Thymus (tissue), 11 donors: ENCODE results near the gene NHS. TPM values are rescaled to one million over a fixed set of nuclear protein-coding genes. Genes with fewer than 3 reads are reported as not detected.
A peak's percentile ranks its signal among the peaks of the same experiment; 100 is the strongest.

Experiments used
- DNase-seq, 9 donors: peaks; one replicate each; pipeline ENCODE4 v3.0.0-alpha.2; 2013; ENCODE audit warnings: low spot score in 9 of 9, low read depth in 6 of 9, missing footprints in 1 of 9
- H3K27ac ChIP-seq, 2 donors: one replicate each; pipeline ENCODE4 v1.5.1; 2013; ENCODE audit warnings: control low read depth in 1 of 2, low read depth in 1 of 2, low read length in 1 of 2, mild to moderate bottlenecking in 1 of 2, moderate library complexity in 1 of 2
- H3K27me3 ChIP-seq, 2 donors: one replicate each; pipeline ENCODE4 v1.5.1; 2013; ENCODE audit warnings: low read length in 1 of 2; ENCODE audit not compliant: control insufficient read depth in 2 of 2, insufficient read depth in 1 of 2
- H3K36me3 ChIP-seq, 2 donors: one replicate each; pipeline ENCODE4 v1.5.1; 2013; ENCODE audit warnings: low read length in 1 of 2, mild to moderate bottlenecking in 1 of 2, moderate library complexity in 1 of 2; ENCODE audit not compliant: control insufficient read depth in 2 of 2, insufficient read depth in 2 of 2
- H3K4me1 ChIP-seq, 2 donors: one replicate each; pipeline ENCODE4 v1.5.1; 2013; ENCODE audit warnings: low read length in 2 of 2; ENCODE audit not compliant: control insufficient read depth in 2 of 2, insufficient read depth in 2 of 2
- H3K4me3 ChIP-seq, 2 donors: one replicate each; pipeline ENCODE4 v1.5.1; 2013; ENCODE audit warnings: low read length in 2 of 2, control low read depth in 1 of 2, mild to moderate bottlenecking in 1 of 2
- H3K9me3 ChIP-seq, 2 donors: one replicate each; pipeline ENCODE4 v1.5.1; 2013; ENCODE audit warnings: low read length in 1 of 2, mild to moderate bottlenecking in 1 of 2; ENCODE audit not compliant: control insufficient read depth in 2 of 2, insufficient read depth in 1 of 2
- WGBS: extraction: QIAGEN DNeasy Blood & Tissue Kit; methylation state at CpG from one replicate; pipeline ENCODE4 v1.1.7; 2013; 5-methylcytosine and 5-hydroxymethylcytosine counted together
- polyA plus RNA-seq: library from polyadenylated mRNA; stranded (reverse); fragments of 200-250 nt; gene quantifications from one replicate; pipeline ENCODE4 v1.2.3, GENCODE V29; 2013
- total RNA-seq: library from RNA; stranded (reverse); fragments of 120-200 nt; gene quantifications from one replicate; pipeline ENCODE4 v1.2.4, GENCODE V29; 2013
- donor health status: healthy.

The NHS gene
- total and polyA plus RNA-seq, 2 donors: 1.7 to 2.8 TPM

DNA sequence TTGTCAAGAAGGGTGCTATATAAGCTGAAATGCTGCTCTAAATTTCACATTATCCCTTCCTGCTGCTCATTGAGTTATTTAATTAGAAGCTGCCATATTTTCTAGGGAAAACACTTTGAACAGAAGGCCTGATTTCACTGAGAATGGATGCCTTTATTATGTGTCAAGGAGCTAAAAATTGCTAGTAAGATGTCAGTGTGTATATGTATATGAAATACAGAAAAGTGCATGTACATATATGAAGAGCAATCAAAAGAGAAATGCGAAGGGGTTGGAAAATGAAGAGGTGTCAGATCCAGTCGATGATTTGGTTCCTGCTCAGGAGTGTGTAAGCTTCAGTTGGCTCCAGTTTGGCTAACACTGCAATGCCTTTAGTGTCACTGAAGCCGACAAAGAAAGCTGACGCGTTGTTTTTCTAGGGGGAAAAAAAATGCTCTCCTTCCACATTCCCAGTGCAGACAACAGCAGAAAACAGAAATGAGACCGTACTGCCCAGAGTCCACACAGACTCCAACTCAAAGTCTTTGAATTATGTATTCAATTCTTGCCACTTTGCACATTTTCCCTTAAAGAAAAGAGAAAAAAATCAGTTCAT lies 154.2 kb downstream of the NHS start:
- H3K9me3 ChIP-seq: no peaks in the 10 kb centered on the region
- H3K4me1 ChIP-seq: peaks cover 0 to 10% of the 10 kb centered on the region in 2 donors
- H3K4me3 ChIP-seq: no peak overlapping the region
- DNase-seq: no peak
- 89% methylated on average over 6 of the region's 6 CpGs for WGBS
- no peaks in the 10 kb centered on the region for H3K36me3 ChIP-seq
- no peak overlapping the region for H3K27ac ChIP-seq
- H3K27me3 ChIP-seq: no peaks in the 10 kb centered on the region

DNA sequence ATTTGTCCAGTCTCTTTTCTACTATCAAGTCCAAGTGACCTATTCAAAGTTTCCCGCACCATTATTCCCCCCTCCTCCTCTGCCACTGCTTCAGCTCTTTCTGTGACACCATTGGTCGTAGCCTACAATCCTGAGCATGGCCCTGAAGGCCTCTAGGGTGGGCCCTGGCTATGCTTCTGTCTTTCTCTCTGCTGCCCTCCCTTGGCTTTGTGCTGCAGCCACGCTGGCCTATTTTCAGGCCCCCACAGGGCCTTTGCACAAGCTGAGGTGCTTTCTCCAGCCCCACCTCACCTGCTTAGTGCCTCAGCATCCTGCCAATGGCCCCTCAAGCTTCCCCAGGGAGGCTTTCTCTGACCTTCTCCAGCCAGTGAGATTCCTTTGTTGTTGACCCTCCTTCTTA lies 156.5 kb downstream of the NHS start:
- no peak for DNase-seq
- H3K9me3 ChIP-seq: no peaks in the 10 kb centered on the region
- peaks cover 0 to 10% of the 10 kb centered on the region in 2 donors for H3K4me1 ChIP-seq
- H3K36me3 ChIP-seq: no peaks in the 10 kb centered on the region
- H3K27ac ChIP-seq: no peak overlapping the region
- no peaks in the 10 kb centered on the region for H3K27me3 ChIP-seq
- no peak overlapping the region for H3K4me3 ChIP-seq
- 95% methylated on average over 3 of the region's 3 CpGs for WGBS

DNA sequence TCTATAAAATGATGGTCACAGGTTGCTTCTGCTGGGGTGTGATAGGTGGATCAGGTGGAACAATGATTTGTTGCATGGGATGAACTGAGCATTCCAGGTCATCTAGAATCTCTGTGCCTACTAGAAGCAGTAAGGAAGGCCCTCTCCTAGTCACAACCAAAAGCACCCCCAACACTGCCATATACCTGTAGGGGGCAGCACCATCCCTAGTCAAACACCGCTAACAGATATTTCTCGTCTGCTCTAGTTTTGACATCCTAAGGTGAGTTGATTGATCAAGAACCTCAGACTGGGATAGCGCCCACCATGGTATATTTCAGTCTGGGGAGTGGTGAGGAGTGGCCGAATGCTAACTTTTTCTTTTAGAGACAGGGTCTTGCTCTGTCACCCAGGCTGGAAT lies 160.2 kb downstream of the NHS start:
- 87% methylated on average over 4 of the region's 4 CpGs for WGBS
- Histone ChIP-seq H3K27ac (no peak overlapping the region), H3K4me3 (no peak overlapping the region), H3K4me1 (no peaks in the 10 kb centered on the region), H3K36me3 (no peaks in the 10 kb centered on the region), H3K9me3 (no peaks in the 10 kb centered on the region), H3K27me3 (no peaks in the 10 kb centered on the region)
- DNase-seq: peak in 2 of 9 donors; percentile 7 to 21

DNA sequence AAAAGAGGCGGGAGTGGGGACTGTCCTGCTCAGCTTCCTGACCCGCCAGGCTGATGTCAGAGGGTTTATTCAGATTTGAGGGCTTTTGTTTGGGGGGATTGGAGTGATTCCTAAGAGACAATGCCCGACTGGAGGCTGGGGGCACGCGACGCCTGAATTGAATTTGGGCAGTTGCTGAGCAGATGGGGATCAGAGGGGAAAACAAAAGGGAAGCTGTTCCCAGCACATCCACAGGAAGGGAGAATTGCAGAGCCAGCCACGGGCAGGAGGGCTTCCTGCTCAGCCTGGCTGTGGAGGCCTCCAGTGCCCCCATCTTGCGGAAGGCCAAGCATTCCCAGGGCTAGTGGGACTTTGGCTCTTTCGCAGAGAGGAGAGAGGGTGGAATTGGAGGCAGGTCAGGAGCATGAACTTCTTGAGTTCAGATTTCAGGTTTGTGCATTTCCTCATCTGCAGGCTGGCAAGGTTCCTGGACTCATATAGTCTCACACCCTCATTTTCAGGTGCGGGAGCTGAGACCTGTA lies 162.8 kb downstream of the NHS start:
- Histone ChIP-seq H3K9me3 (no peaks in the 10 kb centered on the region), H3K4me1 (no peaks in the 10 kb centered on the region), H3K36me3 (no peaks in the 10 kb centered on the region), H3K4me3 (no peak overlapping the region), H3K27ac (no peak overlapping the region), H3K27me3 (no peaks in the 10 kb centered on the region)
- WGBS: 95% methylated on average over 10 of the region's 10 CpGs
- DNase-seq: no peak

DNA sequence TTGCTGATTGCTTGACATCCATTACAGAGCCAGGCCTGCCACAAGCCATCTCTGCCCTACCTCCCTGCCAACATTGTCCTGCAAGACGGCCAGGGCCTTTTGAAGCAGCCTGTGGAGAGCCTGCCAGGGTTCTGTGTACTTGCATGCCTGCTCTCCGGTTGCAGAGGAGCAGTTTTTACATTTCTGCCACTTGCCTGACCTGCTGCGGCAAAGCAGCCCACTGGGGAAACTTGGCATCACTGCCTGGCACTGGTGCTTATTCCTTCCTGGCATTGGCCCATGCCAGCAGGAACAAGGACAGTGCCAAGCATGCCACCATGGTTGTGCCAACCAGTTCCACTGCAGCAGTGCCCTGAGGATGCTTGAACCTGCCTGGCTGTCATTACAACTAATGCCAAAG lies 167.1 kb downstream of the NHS start:
- DNase-seq: no peak
- no peak overlapping the region for H3K27ac ChIP-seq
- H3K9me3 ChIP-seq: no peaks in the 10 kb centered on the region
- no peak overlapping the region for H3K4me3 ChIP-seq
- no peaks in the 10 kb centered on the region for H3K36me3 ChIP-seq
- no peaks in the 10 kb centered on the region for H3K27me3 ChIP-seq
- no peaks in the 10 kb centered on the region for H3K4me1 ChIP-seq
- WGBS: 87% methylated on average over 3 of the region's 3 CpGs

DNA sequence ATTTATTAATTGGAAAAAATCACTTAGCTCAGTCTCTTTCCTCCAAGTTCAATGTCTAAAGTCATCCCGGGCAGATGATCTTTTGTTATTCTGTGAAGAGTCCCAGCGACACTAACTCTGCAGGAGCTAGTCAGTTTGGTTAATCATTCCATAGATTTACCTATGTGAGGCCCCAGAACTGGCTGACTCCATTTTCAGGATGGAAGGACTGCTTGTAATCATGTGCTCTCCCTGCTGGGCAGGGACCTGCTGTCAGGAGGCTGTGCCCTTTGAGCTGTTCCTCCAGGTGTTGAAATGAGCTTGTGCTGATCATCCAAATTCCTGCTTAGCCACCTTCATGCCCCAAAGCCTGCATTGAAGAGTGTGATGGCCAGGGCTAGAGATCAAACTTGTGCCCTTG lies 169.8 kb downstream of the NHS start:
- Histone ChIP-seq H3K36me3 (no peaks in the 10 kb centered on the region), H3K4me3 (no peak overlapping the region), H3K27me3 (no peaks in the 10 kb centered on the region), H3K4me1 (no peaks in the 10 kb centered on the region), H3K9me3 (no peaks in the 10 kb centered on the region), H3K27ac (no peak overlapping the region)
- DNase-seq: no peak
- 94% methylated on average over 2 of the region's 2 CpGs for WGBS

DNA sequence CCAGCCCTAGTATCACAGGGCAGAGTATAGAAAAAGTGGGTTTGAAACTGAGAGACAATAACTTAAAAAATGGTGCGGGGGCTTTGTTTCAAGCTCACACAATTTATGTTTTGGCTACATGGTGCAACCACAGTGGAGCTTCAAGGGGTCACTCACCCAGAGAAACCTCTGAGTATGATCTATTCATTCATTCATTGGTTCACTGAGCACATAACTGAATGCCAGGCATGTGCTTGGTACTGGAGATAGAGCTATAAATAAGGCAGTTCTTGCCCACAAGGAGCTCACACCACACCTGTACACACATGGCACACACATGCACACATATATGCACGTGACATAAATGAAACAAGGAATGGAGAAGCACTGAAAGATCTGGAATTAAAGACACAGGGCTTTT lies 171.4 kb downstream of the NHS start:
- DNase-seq: no peak
- WGBS: 89% methylated on average over 2 of the region's 2 CpGs
- no peaks in the 10 kb centered on the region for H3K27me3 ChIP-seq
- H3K36me3 ChIP-seq: no peaks in the 10 kb centered on the region
- H3K9me3 ChIP-seq: no peaks in the 10 kb centered on the region
- no peaks in the 10 kb centered on the region for H3K4me1 ChIP-seq
- no peak overlapping the region for H3K27ac ChIP-seq
- H3K4me3 ChIP-seq: no peak overlapping the region

DNA sequence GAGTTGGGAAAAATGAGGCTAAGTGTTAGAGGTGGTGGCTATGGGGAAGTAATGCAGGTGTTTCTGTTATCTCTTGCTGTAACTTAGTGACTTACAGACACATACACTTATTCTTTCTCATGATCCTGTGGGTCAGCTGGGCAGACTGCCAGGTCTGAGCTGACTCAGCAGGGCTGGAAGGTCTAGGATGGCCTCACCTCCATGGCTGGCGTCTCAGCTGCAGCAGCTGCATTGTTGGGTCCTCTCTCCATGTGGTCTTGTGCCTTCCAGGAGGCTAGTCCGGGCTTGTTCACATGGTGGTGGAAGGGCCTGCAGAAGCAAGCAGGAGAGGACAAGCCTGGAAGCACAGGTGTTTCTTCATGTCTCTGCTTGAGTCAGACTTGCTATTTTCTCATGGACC lies 172.7 kb downstream of the NHS start:
- no peaks in the 10 kb centered on the region for H3K4me1 ChIP-seq
- H3K4me3 ChIP-seq: no peak overlapping the region
- no peaks in the 10 kb centered on the region for H3K27me3 ChIP-seq
- WGBS: 37% methylated on average over 2 of the region's 2 CpGs
- no peaks in the 10 kb centered on the region for H3K9me3 ChIP-seq
- peak in 2 of 9 donors; percentile 1 to 22 for DNase-seq
- no peak overlapping the region for H3K27ac ChIP-seq
- H3K36me3 ChIP-seq: no peaks in the 10 kb centered on the region

DNA sequence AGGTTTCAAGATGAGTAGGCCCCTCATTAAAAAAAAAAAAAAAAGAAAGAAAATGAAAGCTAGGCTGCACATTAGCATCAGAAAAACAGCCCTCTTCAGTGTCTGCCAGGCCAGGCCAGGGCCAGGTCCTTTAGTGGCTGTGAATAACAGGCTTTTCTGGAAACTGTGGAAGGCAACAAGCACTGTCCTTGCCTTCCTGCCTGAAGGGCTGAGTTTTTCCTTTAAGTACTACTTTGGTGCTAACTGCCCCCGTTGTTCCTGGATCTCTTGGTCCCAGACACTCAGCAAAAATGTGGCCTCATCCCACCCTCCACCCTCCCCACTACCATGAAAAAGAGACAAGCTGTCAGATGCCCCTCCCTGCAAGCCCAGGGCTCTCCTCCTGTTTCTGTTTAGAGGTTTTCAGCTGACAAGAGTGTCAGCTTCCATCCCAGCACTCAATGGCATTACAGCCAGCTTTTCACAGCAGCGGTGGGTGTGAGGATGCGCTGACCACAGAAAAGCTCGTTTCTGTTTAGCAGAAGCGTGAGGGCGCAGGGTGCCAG lies 174.2 kb downstream of the NHS start:
- Histone ChIP-seq H3K36me3 (no peaks in the 10 kb centered on the region), H3K9me3 (no peaks in the 10 kb centered on the region), H3K27ac (no peak overlapping the region), H3K4me3 (no peak overlapping the region), H3K27me3 (no peaks in the 10 kb centered on the region), H3K4me1 (no peaks in the 10 kb centered on the region)
- DNase-seq: no peak
- 26% methylated on average over 6 of the region's 6 CpGs for WGBS
